IPS-18a (cell line): ENCODE results near the gene ZFP69B.
"Not testable (repeated sequence)": the region's sequence is repeated elsewhere in the genome, so short reads cannot be mapped to it uniquely, and the experiment has no call there.

Experiments
- H3K27ac ChIP-seq: one replicate; pipeline ENCODE4 v1.5.1; 2013; ENCODE audit warnings: low read length
- H3K27me3 ChIP-seq: one replicate; pipeline ENCODE4 v1.6.1; 2013; ENCODE audit warnings: mild to moderate bottlenecking, low read length; ENCODE audit not compliant: control insufficient read depth, insufficient read depth
- H3K36me3 ChIP-seq: one replicate; pipeline ENCODE4 v1.6.1; 2013; ENCODE audit warnings: low read depth, low read length; ENCODE audit not compliant: control insufficient read depth
- H3K4me1 ChIP-seq: one replicate; pipeline ENCODE4 v1.6.1; 2013; ENCODE audit warnings: low read depth, low read length; ENCODE audit not compliant: control insufficient read depth
- H3K4me3 ChIP-seq: one replicate; pipeline ENCODE4 v1.5.1; 2013; ENCODE audit warnings: low read length
- H3K9ac ChIP-seq: one replicate; pipeline ENCODE4 v1.6.1; 2013; ENCODE audit warnings: mild to moderate bottlenecking, low read length, moderate library complexity
- H3K9me3 ChIP-seq: one replicate; pipeline ENCODE4 v1.6.1; 2013; ENCODE audit warnings: low read depth, low read length; ENCODE audit not compliant: control insufficient read depth

Gene ZFP69B

DNA sequence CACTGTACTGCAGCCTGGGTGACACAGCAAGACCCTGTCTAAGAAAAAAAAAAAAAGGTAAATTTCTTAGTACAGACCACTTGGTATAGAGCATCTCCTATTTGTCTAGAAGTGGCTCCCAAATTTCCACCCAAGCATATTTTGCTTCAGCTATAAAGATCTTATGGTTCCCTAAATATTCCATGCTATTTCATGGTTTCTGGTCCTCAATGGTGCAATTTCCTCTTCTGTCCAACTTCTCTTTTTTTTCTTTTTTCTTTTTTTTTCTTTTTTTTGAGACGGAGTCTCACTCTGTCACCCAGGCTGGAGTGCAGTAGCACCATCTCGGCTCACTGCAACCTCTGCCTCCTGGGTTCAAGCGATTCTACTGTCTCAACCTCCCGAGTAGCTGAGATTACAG is 52.4 kb downstream of the ZFP69B start:
- not testable (repeated sequence) for H3K36me3 ChIP-seq, H3K27ac ChIP-seq, H3K27me3 ChIP-seq, H3K9ac ChIP-seq, H3K9me3 ChIP-seq, H3K4me3 ChIP-seq, H3K4me1 ChIP-seq

DNA sequence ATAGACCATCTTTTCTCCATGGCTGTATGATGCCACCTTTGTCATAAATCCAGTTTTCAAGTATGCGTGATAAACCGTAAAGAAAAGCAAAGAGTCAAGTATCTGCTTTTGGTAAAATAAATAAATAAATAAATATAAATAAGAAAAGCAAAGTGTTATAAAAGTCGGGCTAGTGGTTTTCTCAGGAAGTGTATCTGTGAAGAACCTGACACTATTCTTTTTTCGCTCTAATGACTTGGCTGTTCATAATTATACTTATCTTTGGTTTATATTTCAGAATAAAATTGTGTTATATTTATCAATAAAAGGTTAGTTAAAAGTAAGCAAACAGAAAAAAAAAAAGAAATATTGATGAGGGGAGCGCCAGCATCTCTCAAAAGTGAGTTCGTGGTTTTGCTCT is 57.7 kb downstream of the ZFP69B start:
- Histone ChIP-seq H3K9ac (peak overlapping the region; percentile 67), H3K27ac (no peak overlapping the region), H3K4me3 (peak overlapping the region; percentile 85), H3K4me1 (no peaks in the 10 kb centered on the region), H3K9me3 (peaks cover 2% of the 10 kb centered on the region), H3K36me3 (no peaks in the 10 kb centered on the region), H3K27me3 (peaks cover 12% of the 10 kb centered on the region)

DNA sequence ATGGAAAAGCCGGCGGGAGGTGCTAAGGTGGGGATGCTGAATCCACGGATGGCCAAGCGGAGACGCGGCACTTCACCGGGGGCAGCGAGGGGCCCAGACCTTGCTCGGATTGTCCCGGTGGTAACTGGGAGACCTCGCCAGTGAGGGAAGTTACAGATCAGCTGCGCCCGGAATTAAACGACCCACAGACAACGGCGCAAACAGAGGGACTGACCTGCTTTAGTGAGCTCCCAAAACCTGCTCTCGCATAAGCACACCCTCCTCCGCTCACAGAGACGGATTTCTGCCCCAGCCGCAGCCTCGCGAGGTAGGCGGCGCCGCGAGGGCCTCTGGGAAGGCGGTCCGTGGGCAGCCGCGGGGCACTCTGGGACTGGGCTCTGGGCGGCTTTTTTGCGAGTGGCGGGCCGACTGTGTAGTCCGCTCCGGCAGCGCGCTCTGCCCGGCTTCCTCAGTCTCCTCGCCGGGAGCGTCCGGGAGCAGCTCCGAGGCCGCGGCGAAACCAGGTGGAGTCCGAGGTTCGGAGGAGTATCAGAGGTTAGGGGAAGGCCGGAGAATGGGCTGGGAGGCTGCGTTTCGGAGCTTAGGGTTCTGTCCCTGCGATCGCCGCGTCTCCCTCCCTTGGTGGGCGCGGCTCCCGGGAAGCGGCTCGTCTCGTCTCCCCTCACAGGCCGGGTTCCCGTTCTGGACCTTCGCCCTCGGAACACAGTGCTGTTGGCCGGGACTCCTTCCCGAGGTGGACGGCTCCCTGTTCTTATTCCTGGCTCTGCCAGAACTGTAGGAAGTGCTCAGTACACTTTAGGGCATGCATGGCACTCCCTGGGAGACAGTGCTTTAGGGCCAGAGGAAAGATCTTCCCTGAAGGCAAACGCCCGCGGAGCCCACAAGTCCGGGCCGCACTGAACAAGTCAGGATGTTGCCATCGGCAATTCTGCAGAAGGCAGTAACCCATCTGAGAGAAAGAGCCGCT is 58.4 kb downstream of the ZFP69B start, which contains the start of gene EXO5:
Gene EXO5 (plus strand): TSS at position 393 of the 967 bp plus-strand sequence. CDS start 5,778 bp downstream, outside the sequence.
- H3K27me3 ChIP-seq: peaks cover 12% of the 10 kb centered on the region
- peak within 1 kb of the TSS; percentile 85 for H3K4me3 ChIP-seq
- H3K27ac ChIP-seq: no peak within 1 kb of the TSS
- peaks cover 2% of the 10 kb centered on the region for H3K9me3 ChIP-seq
- no peaks in the 10 kb centered on the region for H3K4me1 ChIP-seq
- H3K36me3 ChIP-seq: no peaks in the 10 kb centered on the region
- peak within 1 kb of the TSS; percentile 67 for H3K9ac ChIP-seq
